GM12878 (cell line): ENCODE results near the gene RNU6-1. TPM values are rescaled to one million over a fixed set of nuclear protein-coding genes. Genes with fewer than 3 reads are reported as not detected.

Experiments
- ATAC-seq: fragments of 200-7000 bp; cut with Tn5 transposase; 3 replicates; pipeline ENCODE4 v1.9.1; 2020; ENCODE audit warnings: mild to moderate bottlenecking, moderate library complexity
- BruUV-seq: library from RNA; stranded (reverse); fragments of 400-500 nt; replicated peaks from 2 replicates; lab custom pipeline; 2021; lab: Mats Ljungman, UMichigan
- CTCF ChIA-PET: fragments of 300-600 bp; sonication (Branson Sonifier 250); formaldehyde crosslinking; extraction: SDS; loops from one replicate; lab custom pipeline; 2021; ENCODE audit warnings: inconsistent platforms; lab: Yijun Ruan, JAX
- POLR2A ChIA-PET: fragments of 350-600 bp; formaldehyde crosslinking; extraction: SDS; loops from one replicate; lab custom pipeline; 2021; ENCODE audit warnings: inconsistent platforms; lab: Charles Lee
- RAD21 ChIA-PET: fragments of 300-600 bp; sonication (Branson Sonifier 250); formaldehyde crosslinking; loops from one replicate; lab custom pipeline; 2023; ENCODE audit warnings: antibody characterized with exemption; ENCODE audit not compliant: unreplicated experiment; lab: Charles Lee
- SMC1A ChIA-PET: fragments of 300-600 bp; sonication (Branson Sonifier 250); formaldehyde crosslinking; loops from one replicate; lab custom pipeline; 2023; ENCODE audit not compliant: unreplicated experiment, uncharacterized antibody; lab: Charles Lee
- DNase-seq: peaks from one replicate; pipeline ENCODE4 v3.0.0-alpha.2; 2011; ENCODE audit warnings: low read depth, low spot score
- FAIRE-seq: peaks from 3 replicates; lab custom pipeline; 2011; peaks lifted over from hg19 to GRCh38; lab: Jason Lieb, UNC
- H2AFZ ChIP-seq: 2 replicates; pipeline ENCODE4 v1.6.0; 2011; ENCODE audit warnings: low read depth, low read length, control low read depth; ENCODE audit not compliant: control insufficient read depth
- H3K27ac ChIP-seq: 2 replicates; pipeline ENCODE4 v1.5.1; 2011; ENCODE audit warnings: control low read depth; ENCODE audit not compliant: control insufficient read depth, insufficient read depth
- H3K27me3 ChIP-seq, 2 experiments: replicated peaks in 1 of 2; 2 replicates each; pipeline versions ENCODE4 v1.6.0 to v1.6.1; 2011; ENCODE audit warnings: low read length in 1 of 2; ENCODE audit not compliant: control insufficient read depth in 2 of 2, insufficient read depth in 2 of 2
- H3K36me3 ChIP-seq, 2 experiments: 2 replicates each; pipeline ENCODE4 v1.5.1; 2011; ENCODE audit warnings: low read length in 1 of 2; ENCODE audit not compliant: control insufficient read depth in 2 of 2, insufficient read depth in 2 of 2
- H3K4me1 ChIP-seq: 2 replicates; pipeline ENCODE4 v1.6.1; 2011; ENCODE audit warnings: mild to moderate bottlenecking, low read length, moderate library complexity, mixed read lengths; ENCODE audit not compliant: control insufficient read depth, insufficient read depth
- H3K4me2 ChIP-seq: 2 replicates; pipeline ENCODE4 v1.6.0; 2011; ENCODE audit warnings: control low read depth; ENCODE audit not compliant: control insufficient read depth, insufficient read depth
- H3K4me3 ChIP-seq: fragments of 200-600 bp; sonication (generic); 2 replicates; pipeline ENCODE4 v1.5.1; 2016
- H3K79me2 ChIP-seq: 2 replicates; pipeline ENCODE4 v1.6.0; 2011; ENCODE audit warnings: low read length; ENCODE audit not compliant: control insufficient read depth, insufficient read depth
- H3K9ac ChIP-seq: 2 replicates; pipeline ENCODE4 v1.8.0; 2011; ENCODE audit warnings: low read length, control low read depth, mixed read lengths; ENCODE audit not compliant: control insufficient read depth, insufficient read depth
- H3K9me3 ChIP-seq: replicated peaks from 3 replicates; pipeline ENCODE4 v1.5.1; 2011; ENCODE audit warnings: mild to moderate bottlenecking, low read length; ENCODE audit not compliant: control insufficient read depth, insufficient read depth
- H4K20me1 ChIP-seq: 2 replicates; pipeline ENCODE4 v1.6.0; 2011; ENCODE audit not compliant: control insufficient read depth, insufficient read depth
- CTCF ChIP-seq, 3 experiments: IDR thresholded peaks in 2 of 3; conservative IDR thresholded peaks in 1 of 3; 2 replicates each; pipeline ENCODE4 v1.5.1; 2011; ENCODE audit warnings: low read depth in 3 of 3, low read length in 3 of 3, mild to moderate bottlenecking in 3 of 3, control low read depth in 2 of 3, moderate library complexity in 2 of 3, inconsistent platforms in 1 of 3, mixed read lengths in 1 of 3; ENCODE audit not compliant: control insufficient read depth in 2 of 3, insufficient read depth in 1 of 3; ENCODE audit errors: extremely low read depth in 1 of 3
- HDAC6 ChIP-seq: fragments of 200-600 bp; sonication (generic); IDR thresholded peaks from one replicate; pipeline ENCODE4 v1.8.0; 2017; ENCODE audit warnings: antibody characterized with exemption; ENCODE audit not compliant: unreplicated experiment
- SIX5 ChIP-seq: IDR thresholded peaks from 2 replicates; pipeline ENCODE4 v1.6.1; 2011; ENCODE audit warnings: mild to moderate bottlenecking, low read depth, low read length, moderate library complexity; ENCODE audit not compliant: severe bottlenecking
- SUZ12 ChIP-seq: fragments of 200-600 bp; sonication (generic); IDR thresholded peaks from one replicate; pipeline ENCODE4 v1.6.1; 2018; ENCODE audit warnings: antibody characterized with exemption, mild to moderate bottlenecking; ENCODE audit not compliant: unreplicated experiment
- WGBS: methylation state at CpG from one replicate; pipeline ENCODE4 v1.1.6; 2016; ENCODE audit warnings: low lambda C conversion rate; ENCODE audit not compliant: insufficient replicate concordance, insufficient coverage; ENCODE audit errors: missing lambda C conversion rate; 5-methylcytosine and 5-hydroxymethylcytosine counted together
- in situ Hi-C: fragments of 300-500 bp; cut with MboI; formaldehyde crosslinking; loops from 9 replicates; pipeline ENCODE4 v1.14.3; 2018; ENCODE audit warnings: mixed read lengths
- intact Hi-C: fragments of 100-400 bp; cut with micrococcal nuclease; formaldehyde crosslinking; loops from one replicate; pipeline ENCODE4 v1.14.2; 2022; ENCODE audit not compliant: unreplicated experiment
- polyA plus RNA-seq, 11 experiments: library from polyadenylated mRNA; depleted of rRNA in 4 of 11; unstranded in 6 of 11; stranded (reverse) in 5 of 11; fragments of >200 nt; fragmentation: Nextera tagmentation in 4 of 11; fragmentation: Illumina TruSeq in 1 of 11; extraction: Ambion mirVana in 4 of 11; extraction: Trizol in 1 of 11; gene quantifications; 1 replicate in 1 of 11; 2 replicates in 10 of 11; pipeline versions ENCODE4 v1.2.1 to v1.2.3, GENCODE V29; 2011 to 2016; ENCODE audit warnings: inconsistent platforms in 2 of 11, missing spikeins in 2 of 11, low read depth in 1 of 11
- total RNA-seq, 4 experiments: library from RNA; depleted of rRNA in 3 of 4; stranded (reverse); fragments of >200 nt in 3 of 4; fragmentation: Illumina TruSeq in 1 of 4; extraction: Trizol in 1 of 4; gene quantifications; 2 replicates each; pipeline versions ENCODE4 v1.2.1 to v1.2.3, GENCODE V29; 2013 to 2021

RNU6-1 gene
- total and polyA plus RNA-seq, 10 of the 15 experiments (the other 5 are each of a cell fraction or from before 2014, with no cell fraction given): not detected

DNA sequence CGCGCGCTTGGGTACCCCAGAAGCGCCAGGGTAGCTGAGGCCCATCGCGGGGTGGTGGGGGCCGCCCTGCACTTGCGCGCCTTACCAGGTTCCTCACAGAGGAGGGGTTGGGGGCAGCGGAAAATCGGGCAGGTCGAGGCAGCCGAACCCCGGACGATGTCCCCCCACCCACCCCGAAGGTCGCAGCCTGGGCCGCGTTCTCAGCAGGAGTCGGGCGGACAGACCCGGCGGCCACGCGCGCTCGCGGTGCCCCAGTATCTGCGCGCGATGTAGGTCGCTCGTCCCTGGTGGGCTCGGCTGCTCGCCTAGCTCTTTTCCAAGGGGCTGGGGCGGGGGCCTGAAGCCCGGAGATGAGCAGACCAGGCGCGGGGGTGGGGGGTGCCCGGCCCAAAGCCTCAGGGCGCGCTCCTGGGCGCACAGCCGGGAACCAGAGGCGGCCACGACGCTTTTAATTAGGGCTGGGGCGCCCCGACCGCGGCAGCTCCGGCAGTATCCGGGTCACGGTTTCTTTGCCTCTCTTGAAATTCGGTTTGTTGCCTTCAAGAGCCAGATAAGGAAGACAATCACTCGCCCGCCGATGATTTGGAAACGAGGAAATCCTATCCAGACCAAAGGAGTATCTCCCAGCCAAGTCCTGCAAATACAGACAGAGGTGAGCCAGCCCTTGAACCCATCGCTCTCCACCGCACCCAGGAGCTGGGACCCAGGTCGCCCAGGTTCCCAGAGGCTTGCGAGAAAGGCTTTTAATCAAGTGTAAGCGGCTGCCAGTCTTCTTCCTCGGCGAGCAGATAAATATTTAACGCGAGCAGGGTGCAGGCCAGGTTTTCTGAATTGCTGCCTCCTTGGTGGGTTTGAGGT lies 10.0 kb downstream of the RNU6-1 start:
- CTCF ChIA-PET: interaction anchor here (1.1 to 1.4 kb wide), 2 partner anchors 323 to 329 kb away, joined by 3 to 5 read pairs; no protein-coding TSS in a partner anchor
- DNase-seq (no peak), FAIRE-seq (no peak), ATAC-seq (no peak)
- RAD21 ChIA-PET: no interaction called here
- no peak overlapping the region for H2AFZ ChIP-seq
- H3K79me2 ChIP-seq: no peaks in the 10 kb centered on the region
- WGBS: 75% methylated on average over 46 of the region's 68 CpGs
- no peaks in the 10 kb centered on the region for H4K20me1 ChIP-seq
- peaks cover 27 to 41% of the 10 kb centered on the region in 2 experiments for H3K27me3 ChIP-seq
- peaks cover 4% of the 10 kb centered on the region; the same call in 1 of the 2 replicates for H3K4me1 ChIP-seq
- no TSS peak for BruUV-seq
- intact Hi-C loops: loop anchor here (10.0 kb wide), 1 partner anchor 225 kb away; no protein-coding TSS in a partner anchor
- H3K4me3 ChIP-seq: no peak overlapping the region
- SMC1A ChIA-PET: interaction anchor here (3.3 kb wide), 1 partner anchor 329 kb away, joined by 13 read pairs; no protein-coding TSS in a partner anchor
- no peak overlapping the region for H3K4me2 ChIP-seq
- in situ Hi-C loops: no loop called here
- no peaks in the 10 kb centered on the region for H3K36me3 ChIP-seq
- H3K27ac ChIP-seq: no peak overlapping the region
- POLR2A ChIA-PET: no interaction called here
- TF ChIP-seq SIX5 (no peak), HDAC6 (peak; percentile 51)
- H3K9ac ChIP-seq: no peak overlapping the region
- H3K9me3 ChIP-seq: peaks cover 7% of the 10 kb centered on the region; the same call in 2 of the 3 replicates

DNA sequence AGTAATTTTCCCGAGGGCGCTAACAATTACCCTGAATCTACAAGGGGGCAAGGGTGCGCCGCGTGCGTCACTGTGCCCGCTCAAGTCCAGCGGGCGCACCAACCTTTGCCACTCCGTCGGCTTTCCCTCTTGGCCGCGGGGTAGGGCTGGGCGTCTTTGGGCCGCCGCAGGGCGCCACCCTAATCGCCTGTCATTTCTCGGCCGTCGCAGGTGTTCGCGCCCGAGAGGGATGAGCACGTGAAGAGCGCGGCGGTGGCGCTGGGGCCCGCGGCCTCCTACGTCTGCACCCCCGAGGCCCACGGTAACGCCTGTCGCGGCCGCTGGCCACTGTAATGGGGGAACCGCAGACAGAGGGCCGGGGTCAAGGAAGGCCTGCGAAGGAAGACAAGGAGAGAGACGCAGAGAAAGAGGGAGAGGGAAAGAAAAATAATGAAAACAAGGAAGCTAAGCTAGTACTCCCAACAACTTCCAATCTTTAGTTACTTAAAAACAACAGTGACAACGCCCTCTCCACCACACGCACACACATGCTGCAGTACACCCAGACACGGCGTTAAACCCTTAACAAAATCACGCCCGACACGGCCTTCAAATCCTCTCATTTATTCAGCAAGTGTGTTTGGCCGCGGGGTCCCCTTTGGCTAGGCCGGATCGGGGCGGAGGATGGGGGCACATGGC lies 10.7 kb downstream of the RNU6-1 start:
- no peak for FAIRE-seq
- Histone ChIP-seq H4K20me1 (no peaks in the 10 kb centered on the region), H3K4me3 (no peak overlapping the region), H3K4me1 (no peaks in the 10 kb centered on the region), H3K79me2 (no peaks in the 10 kb centered on the region), H3K4me2 (no peak overlapping the region), H3K36me3 (no peaks in the 10 kb centered on the region), H2AFZ (no peak overlapping the region), H3K9me3 (peaks cover 7% of the 10 kb centered on the region; the same call in 1 of the 3 replicates), H3K27me3 (peaks cover 24 to 43% of the 10 kb centered on the region in 2 experiments), H3K27ac (no peak overlapping the region), H3K9ac (no peak overlapping the region)
- ChIA-PET CTCF (no interaction called here), POLR2A (no interaction called here), RAD21 (no interaction called here), SMC1A (no interaction called here)
- in situ Hi-C loops: no loop called here
- DNase-seq: no peak
- 36% methylated on average over 48 of the region's 54 CpGs for WGBS
- no TSS peak for BruUV-seq
- ATAC-seq: no peak
- intact Hi-C loops: no loop called here
- no peak for TF ChIP-seq CTCF (IDR thresholded peaks at IDR 0.05 in 2 of 3, conservative IDR thresholded peaks at IDR 0.05 in 1 of 3; ENCODE audit: control insufficient read depth in 2 of 3, extremely low read depth in 1 of 3, insufficient read depth in 1 of 3, low read depth in 3 of 3, low read length in 3 of 3)
- TF ChIP-seq SUZ12: peak; percentile 84
